OCI-LY3 (cell line): ENCODE measurements around the gene CES4A.
A peak's percentile ranks its signal among the peaks of the same experiment; 100 is the strongest.

ENCODE experiments used
- H2AFZ ChIP-seq: fragments of 200-600, 300-600 bp; shearing (Covaris generic); 2 replicates; pipeline ENCODE4 v1.6.0; 2014; ENCODE audit warnings: antibody characterized with exemption, low read depth, low read length
- H3K27ac ChIP-seq: fragments of 200-600, 300-600 bp; sonication (generic); 2 replicates; pipeline ENCODE4 v1.5.1; 2014; ENCODE audit warnings: mild to moderate bottlenecking, low read length, moderate library complexity, mixed read lengths
- H3K27me3 ChIP-seq: fragments of 200-600, 300-600 bp; sonication (generic); 2 replicates; pipeline ENCODE4 v1.6.1; 2014; ENCODE audit warnings: low read depth, low read length, mixed read lengths
- H3K36me3 ChIP-seq: fragments of 200-600, 300-600 bp; sonication (generic); replicated peaks from 2 replicates; pipeline ENCODE3; 2014; ENCODE audit warnings: low read depth, low read length, mixed read lengths
- H3K4me1 ChIP-seq: fragments of 300-600, 200-600 bp; sonication (generic); 2 replicates; pipeline ENCODE4 v1.6.1; 2014; ENCODE audit warnings: low read length, mixed read lengths
- H3K4me2 ChIP-seq: fragments of 200-600, 300-600 bp; sonication (generic); 2 replicates; pipeline ENCODE4 v1.6.1; 2014; ENCODE audit warnings: low read length, mixed read lengths
- H3K4me3 ChIP-seq: fragments of 300-600, 200-600 bp; sonication (generic); 2 replicates; pipeline ENCODE4 v1.5.1; 2014; ENCODE audit warnings: antibody characterized with exemption, mild to moderate bottlenecking, low read length, moderate library complexity
- H3K79me2 ChIP-seq: fragments of 300-600, 200-600 bp; shearing (Covaris generic); 2 replicates; pipeline ENCODE4 v1.6.1; 2014; ENCODE audit warnings: mild to moderate bottlenecking, low read length, mixed read lengths
- H3K9ac ChIP-seq: fragments of 300-600, 200-600 bp; shearing (Covaris generic); 2 replicates; pipeline ENCODE4 v1.6.0; 2014; ENCODE audit warnings: mild to moderate bottlenecking, low read length, moderate library complexity
- H3K9me3 ChIP-seq: fragments of 200-600, 300-600 bp; shearing (Covaris generic); 2 replicates; pipeline ENCODE4 v1.6.1; 2014; ENCODE audit warnings: low read length, mixed read lengths; ENCODE audit not compliant: insufficient read depth
- H4K20me1 ChIP-seq: fragments of 200-600, 300-600 bp; sonication (generic); 2 replicates; pipeline ENCODE4 v1.6.1; 2016; ENCODE audit warnings: low read length, mixed read lengths; ENCODE audit not compliant: insufficient read depth
- CTCF ChIP-seq: fragments of 200-600, 300-600 bp; sonication (generic); IDR thresholded peaks from 2 replicates; pipeline ENCODE4 v1.5.1; 2014; ENCODE audit warnings: antibody characterized with exemption, low read length, low read depth
- EZH2phosphoT487 ChIP-seq: fragments of 200-600 bp; shearing (Covaris generic); IDR thresholded peaks from 2 replicates; pipeline ENCODE4 v1.6.1; 2018; ENCODE audit warnings: antibody characterized with exemption, mixed run types, low read depth

The CES4A gene

DNA sequence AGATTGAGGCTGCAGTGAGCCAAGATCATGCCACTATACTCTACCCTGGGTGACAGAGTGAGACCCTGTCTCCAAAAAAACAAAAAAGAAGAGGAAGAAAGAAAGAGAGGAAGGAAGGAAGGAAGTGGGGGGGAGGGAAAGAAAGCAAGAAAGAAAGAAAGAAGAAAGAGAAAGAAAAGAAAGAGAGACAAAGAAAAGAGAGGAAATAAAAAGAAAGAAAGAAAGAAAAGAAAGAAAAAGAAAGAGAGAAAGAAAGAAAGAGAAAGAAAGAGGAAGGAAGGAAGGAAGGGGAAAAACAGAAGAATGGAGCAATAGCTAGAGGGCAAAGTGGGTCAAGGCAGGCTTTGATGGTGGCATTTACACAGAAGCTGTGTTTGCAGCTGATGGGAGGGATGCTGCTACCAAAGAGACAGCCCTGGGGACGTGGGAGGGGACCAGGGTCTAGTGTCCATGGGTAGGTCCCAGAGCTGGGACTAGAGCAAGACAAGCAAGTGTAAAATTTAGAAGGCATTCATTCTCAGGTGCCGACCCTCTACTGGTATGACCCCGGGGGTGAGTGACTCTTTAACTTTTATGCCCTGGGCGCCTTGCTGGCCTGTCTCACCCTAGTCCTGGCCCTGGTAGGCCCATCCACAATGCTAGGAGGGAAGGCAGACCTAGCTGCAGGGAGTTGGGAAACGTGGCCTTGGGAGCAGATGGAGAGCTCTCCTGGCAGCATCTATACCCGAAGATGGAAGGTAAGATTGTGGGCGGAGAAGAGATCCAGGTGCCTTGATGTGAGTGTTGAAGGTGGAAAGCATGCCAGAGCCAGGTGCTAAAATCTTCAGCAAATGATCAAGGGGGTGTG is 29.3 kb upstream of the CES4A start:
- H3K27me3 ChIP-seq, result no peaks in the 10 kb centered on the region
- TF ChIP-seq EZH2phosphoT487 (no peak), CTCF (no peak)
- peaks cover 30% of the 10 kb centered on the region for H3K4me1 ChIP-seq
- no peak overlapping the region for H3K4me3 ChIP-seq
- no peaks in the 10 kb centered on the region for H4K20me1 ChIP-seq
- peaks cover 12% of the 10 kb centered on the region for H3K36me3 ChIP-seq
- H3K79me2 ChIP-seq, result peaks cover 17% of the 10 kb centered on the region
- H2AFZ ChIP-seq, result no peak overlapping the region
- no peak overlapping the region for H3K9ac ChIP-seq
- no peak overlapping the region for H3K27ac ChIP-seq
- H3K4me2 ChIP-seq, result no peak overlapping the region
- H3K9me3 ChIP-seq, result no peaks in the 10 kb centered on the region

DNA sequence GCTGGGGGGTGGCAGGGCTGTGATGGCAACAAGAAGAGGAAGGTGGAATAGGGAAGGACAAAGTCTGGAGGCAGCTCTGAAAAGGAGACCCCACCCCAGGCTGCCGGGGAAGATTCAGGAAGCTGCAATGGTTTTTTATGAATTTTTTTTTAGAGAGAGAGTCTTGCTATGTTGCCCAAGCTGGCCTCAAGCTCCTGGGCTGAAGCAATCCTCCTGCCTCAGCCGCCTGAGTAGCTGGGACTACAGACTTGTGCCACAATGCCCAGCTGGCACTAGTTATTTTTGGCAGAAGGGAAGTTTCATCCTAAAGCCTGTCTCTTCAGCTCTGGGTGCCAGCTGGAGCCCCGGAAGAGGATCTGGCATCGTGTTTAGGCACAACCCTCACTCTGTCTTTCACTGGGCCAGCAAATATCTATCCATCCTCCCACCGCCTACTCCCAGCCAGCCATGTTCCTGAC is 28.7 kb upstream of the CES4A start:
- Histone ChIP-seq H3K4me1 (peaks cover 30% of the 10 kb centered on the region), H3K4me2 (no peak overlapping the region)

GRCh38 chr16:66960270-66960669 is 28.1 kb upstream of the CES4A start:
- Histone ChIP-seq H4K20me1 (no peaks in the 10 kb centered on the region), H3K4me1 (peaks cover 30% of the 10 kb centered on the region), H3K36me3 (peaks cover 15% of the 10 kb centered on the region), H3K27ac (no peak overlapping the region), H3K4me3 (no peak overlapping the region), H2AFZ (no peak overlapping the region), H3K79me2 (peaks cover 17% of the 10 kb centered on the region), H3K9ac (no peak overlapping the region), H3K9me3 (no peaks in the 10 kb centered on the region), H3K27me3 (no peaks in the 10 kb centered on the region), H3K4me2 (no peak overlapping the region)
- TF ChIP-seq EZH2phosphoT487 (no peak), CTCF (no peak)

More for the DNA sequence above, 28.7 kb upstream of the CES4A start:
- Histone ChIP-seq H3K27me3 (no peaks in the 10 kb centered on the region), H3K9me3 (no peaks in the 10 kb centered on the region), H4K20me1 (no peaks in the 10 kb centered on the region), H2AFZ (no peak overlapping the region), H3K9ac (no peak overlapping the region), H3K4me3 (no peak overlapping the region), H3K36me3 (peaks cover 13% of the 10 kb centered on the region), H3K79me2 (peaks cover 17% of the 10 kb centered on the region), H3K27ac (no peak overlapping the region)
- TF ChIP-seq CTCF (no peak), EZH2phosphoT487 (no peak)

GRCh38 chr16:66961065-66961744 is 27.2 kb upstream of the CES4A start, which contains the start of gene CES3:
Gene CES3 (plus strand): TSS chr16:66961266. CDS start chr16:66961308, 42 bp downstream.
- Histone ChIP-seq H3K4me2 (peak within 1 kb of the TSS; percentile 93), H3K27ac (peak within 1 kb of the TSS; percentile 77)

More at GRCh38 chr16:66961065-66961744, 27.2 kb upstream of the CES4A start, which contains the start of gene CES3:
- Histone ChIP-seq H3K36me3 (peaks cover 18% of the 10 kb centered on the region), H3K4me3 (peak within 1 kb of the TSS; percentile 89), H3K9ac (peak within 1 kb of the TSS; percentile 85), H3K79me2 (peaks cover 17% of the 10 kb centered on the region), H4K20me1 (no peaks in the 10 kb centered on the region), H2AFZ (peak within 1 kb of the TSS; percentile 84), H3K4me1 (peaks cover 30% of the 10 kb centered on the region), H3K27me3 (no peaks in the 10 kb centered on the region), H3K9me3 (no peaks in the 10 kb centered on the region)
- no peak for TF ChIP-seq EZH2phosphoT487
- TF ChIP-seq CTCF, result peak; percentile 96
